Ascending aorta (tissue), 2 donors: Measurements from ENCODE around the gene ARPC1A. TPM values are rescaled to one million over a fixed set of nuclear protein-coding genes. Genes with fewer than 3 reads are reported as not detected.

Source experiments
- DNase-seq, 2 donors: peaks; one replicate each; pipeline ENCODE4 v3.0.0-alpha.2; 2019; ENCODE audit warnings: low spot score in 2 of 2
- H3K27ac ChIP-seq, 2 donors: fragments of 200-600 bp; sonication (generic); one replicate each; pipeline ENCODE4 v1.5.1; 2016 to 2017; ENCODE audit warnings: mild to moderate bottlenecking in 1 of 2
- H3K27me3 ChIP-seq: fragments of 200-600 bp; sonication (generic); one replicate; pipeline ENCODE4 v1.5.1; 2017
- H3K36me3 ChIP-seq, 2 donors: fragments of 200-600 bp; sonication (generic); one replicate each; pipeline ENCODE4 v1.5.1; 2016
- H3K4me1 ChIP-seq, 2 donors: fragments of 200-600 bp; sonication (generic); one replicate each; pipeline ENCODE4 v1.5.1; 2016 to 2017; ENCODE audit warnings: mild to moderate bottlenecking in 1 of 2
- H3K4me3 ChIP-seq, 2 donors: fragments of 200-600 bp; sonication (generic); one replicate each; pipeline ENCODE4 v1.5.1; 2016 to 2017; ENCODE audit warnings: mild to moderate bottlenecking in 1 of 2
- H3K9me3 ChIP-seq, 2 donors: fragments of 200-600 bp; sonication (generic); one replicate each; pipeline ENCODE4 v1.5.1; 2016
- intact Hi-C: fragments of 100-400 bp; cut with DNase I; formaldehyde crosslinking; loops from one replicate; pipeline ENCODE4 v1.15.1; 2023
- total RNA-seq: library from RNA; depleted of rRNA; stranded (reverse); fragments of >200 nt; gene quantifications from one replicate; pipeline ENCODE4 v1.1.0, GENCODE V29; 2016
- TF ChIP-seq, protein P1 (sequence below), 3 experiments: fragments of 200-600 bp in 2 of 3; fragments of 450-650 bp in 1 of 3; sonication (generic) in 2 of 3; IDR thresholded peaks; one replicate each; pipeline ENCODE4 v1.5.1; 2016 to 2019; ENCODE audit warnings: antibody characterized with exemption in 3 of 3, mild to moderate bottlenecking in 1 of 3, moderate library complexity in 1 of 3

ARPC1A gene
- total RNA-seq, 1 donor from 2014 or later, result 87.7 TPM

DNA sequence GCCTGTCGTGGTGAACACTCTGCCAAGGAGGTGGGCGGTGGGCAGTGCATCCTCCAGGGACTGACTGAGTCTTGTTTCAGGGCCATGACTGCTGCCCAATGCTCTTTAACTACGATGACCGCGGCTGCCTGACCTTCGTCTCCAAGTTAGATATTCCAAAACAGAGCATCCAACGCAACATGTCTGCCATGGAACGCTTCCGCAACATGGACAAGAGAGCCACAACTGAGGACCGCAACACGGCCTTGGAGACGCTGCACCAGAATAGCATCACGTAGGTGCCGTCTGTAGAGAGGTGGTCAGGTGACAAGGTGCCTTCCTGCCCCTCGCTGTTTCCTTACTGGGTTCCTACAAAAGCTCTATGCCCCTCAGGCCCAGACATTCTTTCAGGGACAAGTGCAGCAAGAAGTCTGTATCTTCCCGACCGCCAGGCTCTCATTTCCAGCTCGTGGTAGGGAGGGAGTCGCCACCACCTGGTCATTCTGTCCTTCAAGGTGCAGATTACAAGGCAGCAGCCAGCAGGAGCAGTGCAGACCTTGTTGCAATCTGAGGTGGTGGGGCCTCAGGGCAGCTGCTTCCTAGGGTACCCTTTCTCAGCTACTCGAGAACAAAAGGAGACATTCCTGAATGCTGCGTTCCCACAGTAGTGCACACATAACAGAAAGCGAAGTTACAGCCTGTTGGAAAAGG is 33.9 kb downstream of the ARPC1A start:
- Histone ChIP-seq H3K27ac (no peak overlapping the region), H3K36me3 (peaks cover 91 to 97% of the 10 kb centered on the region in 2 donors), H3K4me3 (no peak overlapping the region), H3K9me3 (no peaks in the 10 kb centered on the region), H3K27me3 (no peaks in the 10 kb centered on the region), H3K4me1 (no peaks in the 10 kb centered on the region)
- intact Hi-C loops, result no loop called here
- no peak for DNase-seq
- TF ChIP-seq, protein P1, sequence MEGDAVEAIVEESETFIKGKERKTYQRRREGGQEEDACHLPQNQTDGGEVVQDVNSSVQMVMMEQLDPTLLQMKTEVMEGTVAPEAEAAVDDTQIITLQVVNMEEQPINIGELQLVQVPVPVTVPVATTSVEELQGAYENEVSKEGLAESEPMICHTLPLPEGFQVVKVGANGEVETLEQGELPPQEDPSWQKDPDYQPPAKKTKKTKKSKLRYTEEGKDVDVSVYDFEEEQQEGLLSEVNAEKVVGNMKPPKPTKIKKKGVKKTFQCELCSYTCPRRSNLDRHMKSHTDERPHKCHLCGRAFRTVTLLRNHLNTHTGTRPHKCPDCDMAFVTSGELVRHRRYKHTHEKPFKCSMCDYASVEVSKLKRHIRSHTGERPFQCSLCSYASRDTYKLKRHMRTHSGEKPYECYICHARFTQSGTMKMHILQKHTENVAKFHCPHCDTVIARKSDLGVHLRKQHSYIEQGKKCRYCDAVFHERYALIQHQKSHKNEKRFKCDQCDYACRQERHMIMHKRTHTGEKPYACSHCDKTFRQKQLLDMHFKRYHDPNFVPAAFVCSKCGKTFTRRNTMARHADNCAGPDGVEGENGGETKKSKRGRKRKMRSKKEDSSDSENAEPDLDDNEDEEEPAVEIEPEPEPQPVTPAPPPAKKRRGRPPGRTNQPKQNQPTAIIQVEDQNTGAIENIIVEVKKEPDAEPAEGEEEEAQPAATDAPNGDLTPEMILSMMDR (IDR thresholded peaks at IDR 0.05), result no peak

DNA sequence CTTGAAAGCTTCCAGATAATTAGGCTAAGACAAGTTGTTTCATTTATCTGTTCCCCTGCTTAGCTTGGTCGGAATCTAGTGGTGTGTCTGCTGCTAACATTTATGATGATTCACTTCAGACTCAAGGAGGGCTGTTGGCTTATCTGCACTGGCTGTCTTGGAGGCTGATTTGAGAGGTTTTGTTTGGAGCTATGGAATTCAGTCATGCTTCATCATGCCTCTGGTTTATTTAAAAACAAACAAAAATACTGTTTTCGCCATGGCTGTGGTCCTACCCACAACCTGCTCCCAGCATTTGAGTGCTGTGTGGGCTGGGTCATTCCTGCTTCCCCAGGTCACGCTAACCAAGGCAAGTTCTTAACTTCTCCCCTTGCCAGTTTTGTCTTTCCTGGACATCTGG is 37.1 kb downstream of the ARPC1A start:
- H3K36me3 ChIP-seq, result peaks cover 89 to 96% of the 10 kb centered on the region in 2 donors
- no peaks in the 10 kb centered on the region for H3K27me3 ChIP-seq
- intact Hi-C loops, result no loop called here
- H3K27ac ChIP-seq, result no peak overlapping the region
- no peaks in the 10 kb centered on the region for H3K4me1 ChIP-seq
- TF ChIP-seq, protein P1 (IDR thresholded peaks at IDR 0.05), result no peak
- H3K4me3 ChIP-seq, result no peak overlapping the region
- no peaks in the 10 kb centered on the region for H3K9me3 ChIP-seq
- DNase-seq, result no peak

DNA sequence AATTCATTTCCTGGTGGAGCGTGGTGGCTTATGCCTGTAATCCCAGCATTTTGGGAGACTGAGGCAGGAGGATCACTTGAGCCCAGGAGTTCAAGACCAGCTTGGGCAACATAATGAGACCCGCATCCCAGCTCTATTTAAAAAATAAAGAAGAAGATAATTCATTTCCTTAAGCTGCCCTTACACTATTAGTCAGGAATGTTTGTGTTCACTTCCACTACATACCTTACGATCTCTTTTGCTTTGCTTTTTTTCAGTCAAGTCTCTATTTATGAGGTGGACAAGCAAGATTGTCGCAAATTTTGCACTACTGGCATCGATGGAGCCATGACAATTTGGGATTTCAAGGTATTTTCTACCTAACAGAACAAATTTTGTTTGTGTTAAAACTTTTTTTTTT is 37.6 kb downstream of the ARPC1A start:
- H3K36me3 ChIP-seq, result peaks cover 84 to 91% of the 10 kb centered on the region in 2 donors

DNA sequence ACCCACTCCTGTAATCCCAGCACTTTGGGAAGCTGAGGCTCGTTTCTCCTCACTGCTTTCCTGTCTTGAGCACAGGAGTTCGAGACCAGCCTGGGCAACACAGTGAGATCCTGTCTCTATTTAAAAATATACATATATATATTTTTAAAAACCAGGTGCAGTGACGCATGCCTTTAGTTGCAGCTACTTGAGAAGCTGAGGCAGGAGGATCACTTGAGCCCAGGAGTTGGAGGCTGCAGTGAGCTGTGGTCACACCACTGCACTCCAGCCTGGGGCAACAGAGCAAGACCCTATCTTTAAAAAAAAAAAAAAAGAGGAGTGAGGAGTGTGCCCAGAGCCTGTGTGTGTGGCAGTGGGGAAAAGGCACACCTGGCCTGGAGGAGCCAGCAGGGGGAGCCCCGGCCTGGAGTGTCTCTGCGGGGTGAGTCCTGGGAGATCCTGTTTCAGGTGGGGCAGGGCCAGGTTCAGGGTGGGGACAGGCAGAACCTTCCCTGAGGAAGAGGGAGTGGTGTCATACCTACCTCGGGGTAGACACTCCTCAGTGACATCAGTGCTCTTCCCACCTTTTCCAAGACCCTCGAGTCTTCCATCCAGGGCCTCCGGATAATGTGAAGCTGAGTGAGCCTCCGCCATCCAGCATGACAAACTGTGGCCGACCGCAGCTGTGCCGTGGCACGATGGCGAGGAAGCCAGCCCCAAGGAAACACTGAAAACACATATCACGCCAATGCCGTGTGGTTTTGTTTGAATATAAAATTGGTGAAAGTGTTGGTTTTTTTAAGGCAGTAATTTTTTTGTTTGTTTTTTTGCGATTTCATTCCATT is 39.8 kb downstream of the ARPC1A start:
- Histone ChIP-seq H3K27me3 (no peaks in the 10 kb centered on the region), H3K36me3 (peaks cover 61 to 68% of the 10 kb centered on the region in 2 donors), H3K4me3 (no peak overlapping the region), H3K4me1 (no peaks in the 10 kb centered on the region), H3K27ac (no peak overlapping the region), H3K9me3 (no peaks in the 10 kb centered on the region)
- no peak for DNase-seq
- TF ChIP-seq, protein P1 (IDR thresholded peaks at IDR 0.05), result peak; percentile 21 to 43 (median 23)
- intact Hi-C loops, result no loop called here

More for the DNA sequence above, 37.6 kb downstream of the ARPC1A start:
- intact Hi-C loops, result no loop called here
- Histone ChIP-seq H3K27ac (no peak overlapping the region), H3K9me3 (no peaks in the 10 kb centered on the region), H3K27me3 (no peaks in the 10 kb centered on the region), H3K4me3 (no peak overlapping the region), H3K4me1 (no peaks in the 10 kb centered on the region)
- TF ChIP-seq, protein P1 (IDR thresholded peaks at IDR 0.05), result no peak
- no peak for DNase-seq

DNA sequence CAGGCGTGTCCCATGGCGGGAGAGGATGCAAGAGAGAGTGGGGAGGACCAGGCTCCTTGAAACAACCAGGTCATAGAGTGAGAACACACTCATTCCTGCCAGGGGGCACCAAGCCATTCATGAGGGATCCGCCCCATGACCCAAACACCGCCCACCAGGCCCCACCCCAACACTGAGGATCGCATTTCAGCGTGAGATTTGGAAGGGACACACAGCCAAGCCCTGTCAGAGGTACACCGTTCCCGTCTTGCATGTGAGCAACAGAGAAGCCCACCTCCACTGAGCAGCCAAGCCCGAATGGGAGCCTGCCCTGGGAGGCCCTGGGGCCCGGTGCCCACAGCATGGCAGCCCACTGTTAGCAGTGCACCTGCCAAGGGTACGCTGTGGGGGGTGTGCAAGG is 40.9 kb downstream of the ARPC1A start:
- intact Hi-C loops, result no loop called here
- Histone ChIP-seq H3K27ac (no peak overlapping the region), H3K27me3 (no peaks in the 10 kb centered on the region), H3K36me3 (peaks cover 51 to 59% of the 10 kb centered on the region in 2 donors), H3K9me3 (no peaks in the 10 kb centered on the region), H3K4me3 (no peak overlapping the region), H3K4me1 (no peaks in the 10 kb centered on the region)
- TF ChIP-seq, protein P1 (IDR thresholded peaks at IDR 0.05), result no peak
- no peak for DNase-seq
